ENCODE measurements around the gene MCF2L.

GRCh38 chr13:112923962-112924361 lies 45.1 kb upstream of the MCF2L start:
- TF ChIP-seq EZH2 (IDR thresholded peaks at IDR 0.05; ENCODE audit: borderline replicate concordance, low read depth, low read length, poor library complexity, severe bottlenecking) (no peak), CTCF (conservative IDR thresholded peaks at IDR 0.05; ENCODE audit: low read depth, low read length) (no peak)
